Natural killer cell (primary cell): ENCODE data around the gene RBM20. TPM values are rescaled to one million over a fixed set of nuclear protein-coding genes. Genes with fewer than 3 reads are reported as not detected.
"Not testable (repeated sequence)": the region's sequence is repeated elsewhere in the genome, so short reads cannot be mapped to it uniquely, and the experiment has no call there.

ENCODE experiments used
- ATAC-seq, 3 donors: fragments of 150-1000 bp in 2 of 3; fragments of 200-7000 bp in 1 of 3; cut with Tn5 transposase; 1 replicate in 1 of 3; 2 replicates in 2 of 3; pipeline ENCODE4 v1.10.0; 2021; ENCODE audit warnings: mild to moderate bottlenecking in 2 of 3, moderate library complexity in 2 of 3
- DNase-seq, 2 donors: peaks; one replicate each; pipeline versions ENCODE4 v3.0.0 to v3.0.0-alpha.2; 2013 to 2021; ENCODE audit warnings: mixed read lengths in 1 of 2
- H3K27ac ChIP-seq: one replicate; pipeline ENCODE4 v1.5.1; 2013; ENCODE audit warnings: mild to moderate bottlenecking, low read length
- H3K27me3 ChIP-seq: one replicate; pipeline ENCODE4 v1.6.1; 2013; ENCODE audit warnings: low read length; ENCODE audit not compliant: control insufficient read depth, insufficient read depth
- H3K36me3 ChIP-seq: one replicate; pipeline ENCODE4 v1.6.1; 2013; ENCODE audit warnings: low read length; ENCODE audit not compliant: control insufficient read depth, insufficient read depth
- H3K4me1 ChIP-seq: one replicate; pipeline ENCODE4 v1.6.1; 2013; ENCODE audit warnings: low read length; ENCODE audit not compliant: control insufficient read depth, insufficient read depth
- H3K4me3 ChIP-seq: one replicate; pipeline ENCODE4 v1.5.1; 2013; ENCODE audit warnings: low read length
- H3K9me3 ChIP-seq: one replicate; pipeline ENCODE4 v1.6.1; 2013; ENCODE audit warnings: low read length; ENCODE audit not compliant: control insufficient read depth, insufficient read depth
- H3K27ac Mint-ChIP-seq, 2 donors: one replicate each; pipeline ENCODE4 v1.8.0; 2022; ENCODE audit warnings: mild to moderate bottlenecking in 2 of 2, mixed read lengths in 2 of 2, moderate library complexity in 1 of 2
- H3K27me3 Mint-ChIP-seq, 2 donors: one replicate each; pipeline ENCODE4 v1.8.0; 2022; ENCODE audit warnings: low read depth in 2 of 2, mixed read lengths in 2 of 2
- H3K36me3 Mint-ChIP-seq: one replicate; pipeline ENCODE4 v1.8.0; 2022; ENCODE audit warnings: mixed read lengths
- H3K4me1 Mint-ChIP-seq, 2 donors: one replicate each; pipeline ENCODE4 v1.8.0; 2022; ENCODE audit warnings: mixed read lengths in 2 of 2
- H3K4me3 Mint-ChIP-seq: one replicate; pipeline ENCODE4 v1.8.0; 2022; ENCODE audit warnings: mild to moderate bottlenecking, moderate library complexity, mixed read lengths
- H3K9me3 Mint-ChIP-seq, 2 donors: one replicate each; pipeline ENCODE4 v1.8.0; 2022; ENCODE audit warnings: mixed read lengths in 2 of 2
- WGBS: methylation state at CpG from one replicate; pipeline ENCODE4 v1.1.7; 2013; ENCODE audit warnings: missing lambda C conversion rate; ENCODE audit not compliant: insufficient coverage; 5-methylcytosine and 5-hydroxymethylcytosine counted together
- intact Hi-C: fragments of 100-400 bp; cut with micrococcal nuclease; formaldehyde crosslinking; loops from one replicate; pipeline ENCODE4 v1.14.2; 2022
- total RNA-seq, 4 donors: library from RNA; stranded (reverse); fragments of 120-200 nt in 1 of 4; gene quantifications; one replicate each; pipeline versions ENCODE4 v1.2.3 to v1.2.4, GENCODE V29; 2013 to 2022
- TF ChIP-seq, protein P1 (sequence below): fragments of 200-600 bp; IDR thresholded peaks from one replicate; pipeline ENCODE4 v1.8.0; 2022; ENCODE audit warnings: antibody characterized with exemption

The RBM20 gene
- total RNA-seq, 3 donors from 2014 or later (not counting 1 experiment from before 2014, with no cell fraction given): 0.35 TPM; not detected in 2

DNA sequence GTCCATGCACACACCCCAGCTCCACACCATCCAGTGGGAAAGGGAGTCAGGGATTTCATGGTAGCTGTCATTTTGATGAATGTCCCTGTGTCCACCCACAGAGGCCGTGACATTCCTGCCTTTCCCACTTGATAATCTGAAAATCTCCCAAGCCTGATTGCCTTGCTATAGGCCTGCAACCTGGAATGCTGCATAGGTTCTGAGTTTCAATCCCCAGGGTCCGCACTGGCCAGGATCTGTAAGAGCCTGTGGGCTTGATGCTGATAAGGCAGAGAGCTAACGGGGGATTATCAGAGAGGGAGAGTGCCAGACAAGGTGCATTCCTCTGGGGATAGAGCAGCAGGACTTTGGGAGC lies 57.5 kb downstream of the RBM20 start:
- H3K4me1 ChIP-seq: no peaks in the 10 kb centered on the region

DNA sequence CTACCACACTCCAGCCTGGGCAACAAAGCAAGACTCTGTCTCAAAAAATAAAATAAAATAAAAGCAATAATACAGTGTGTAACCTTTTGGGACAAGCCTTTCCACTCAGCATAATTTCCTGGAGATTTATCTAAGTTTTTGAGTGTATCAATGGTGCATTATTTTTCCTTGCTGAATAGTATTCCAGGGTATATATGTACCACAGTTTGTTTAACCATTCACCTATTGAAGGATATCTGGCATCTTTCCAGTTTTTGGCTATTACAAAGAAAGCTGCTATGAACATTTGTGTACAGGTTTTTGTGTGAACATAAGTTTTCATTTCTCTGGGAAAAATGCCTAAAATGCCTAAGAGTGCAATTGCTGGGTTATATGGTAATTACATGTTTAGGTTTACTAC lies 59.9 kb downstream of the RBM20 start:
- Mint-ChIP-seq H3K4me3 (no peak overlapping the region), H3K4me1 (no peaks in the 10 kb centered on the region)

More for the DNA sequence above, 57.5 kb downstream of the RBM20 start:
- no peak overlapping the region for H3K4me3 ChIP-seq
- no peaks in the 10 kb centered on the region for H3K27me3 ChIP-seq
- no peaks in the 10 kb centered on the region for H3K36me3 ChIP-seq
- no peak for ATAC-seq
- intact Hi-C loops: no loop called here
- no peak overlapping the region for H3K27ac ChIP-seq
- Mint-ChIP-seq H3K36me3 (no peaks in the 10 kb centered on the region), H3K9me3 (no peaks in the 10 kb centered on the region), H3K27me3 (peaks cover 3% of the 10 kb centered on the region in 2 donors), H3K4me3 (no peak overlapping the region), H3K27ac (no peak overlapping the region), H3K4me1 (no peaks in the 10 kb centered on the region)
- DNase-seq: no peak
- TF ChIP-seq, protein P1, sequence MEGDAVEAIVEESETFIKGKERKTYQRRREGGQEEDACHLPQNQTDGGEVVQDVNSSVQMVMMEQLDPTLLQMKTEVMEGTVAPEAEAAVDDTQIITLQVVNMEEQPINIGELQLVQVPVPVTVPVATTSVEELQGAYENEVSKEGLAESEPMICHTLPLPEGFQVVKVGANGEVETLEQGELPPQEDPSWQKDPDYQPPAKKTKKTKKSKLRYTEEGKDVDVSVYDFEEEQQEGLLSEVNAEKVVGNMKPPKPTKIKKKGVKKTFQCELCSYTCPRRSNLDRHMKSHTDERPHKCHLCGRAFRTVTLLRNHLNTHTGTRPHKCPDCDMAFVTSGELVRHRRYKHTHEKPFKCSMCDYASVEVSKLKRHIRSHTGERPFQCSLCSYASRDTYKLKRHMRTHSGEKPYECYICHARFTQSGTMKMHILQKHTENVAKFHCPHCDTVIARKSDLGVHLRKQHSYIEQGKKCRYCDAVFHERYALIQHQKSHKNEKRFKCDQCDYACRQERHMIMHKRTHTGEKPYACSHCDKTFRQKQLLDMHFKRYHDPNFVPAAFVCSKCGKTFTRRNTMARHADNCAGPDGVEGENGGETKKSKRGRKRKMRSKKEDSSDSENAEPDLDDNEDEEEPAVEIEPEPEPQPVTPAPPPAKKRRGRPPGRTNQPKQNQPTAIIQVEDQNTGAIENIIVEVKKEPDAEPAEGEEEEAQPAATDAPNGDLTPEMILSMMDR: no peak
- no peaks in the 10 kb centered on the region for H3K9me3 ChIP-seq
- 91% methylated on average over 3 of the region's 3 CpGs for WGBS

DNA sequence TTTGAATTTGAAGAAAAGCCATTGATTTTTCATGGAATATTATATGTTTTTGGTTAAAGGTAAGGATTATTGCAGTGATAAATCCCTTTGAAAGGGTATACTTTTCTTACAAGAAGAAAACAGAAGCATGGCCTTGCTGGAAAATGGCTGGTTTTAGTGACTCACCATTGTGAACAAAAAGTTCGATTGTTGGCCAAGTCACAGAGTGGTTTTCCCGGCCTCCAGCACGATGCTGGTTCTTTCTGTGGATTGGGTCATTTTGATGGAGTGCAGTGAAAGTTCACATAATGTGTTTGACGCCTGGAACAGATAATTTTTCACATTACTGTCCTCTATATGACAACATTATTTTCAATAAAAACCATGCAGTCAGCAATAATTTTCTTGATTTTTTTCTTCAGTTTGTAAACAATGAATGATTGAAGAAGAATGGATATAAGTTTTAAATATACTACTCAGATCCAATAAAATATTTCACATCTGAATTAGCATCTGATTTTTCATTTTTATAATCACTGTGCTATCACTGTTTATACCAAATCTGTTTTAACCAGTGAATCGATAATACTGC lies 60.9 kb downstream of the RBM20 start:
- Histone ChIP-seq H3K27ac (no peak overlapping the region), H3K27me3 (no peaks in the 10 kb centered on the region), H3K36me3 (no peaks in the 10 kb centered on the region), H3K4me1 (no peaks in the 10 kb centered on the region), H3K4me3 (no peak overlapping the region), H3K9me3 (no peaks in the 10 kb centered on the region)
- ATAC-seq (no peak), DNase-seq (no peak)
- Mint-ChIP-seq H3K9me3 (no peaks in the 10 kb centered on the region), H3K36me3 (no peaks in the 10 kb centered on the region), H3K27ac (no peak overlapping the region), H3K4me1 (no peaks in the 10 kb centered on the region), H3K4me3 (no peak overlapping the region), H3K27me3 (peaks cover 5 to 15% of the 10 kb centered on the region in 2 donors)
- 93% methylated on average over 3 of the region's 5 CpGs for WGBS
- intact Hi-C loops: no loop called here
- TF ChIP-seq, protein P1: no peak

More for the DNA sequence above, 59.9 kb downstream of the RBM20 start:
- DNase-seq (no peak), ATAC-seq (no peak)
- Histone ChIP-seq H3K4me3 (no peak overlapping the region), H3K27ac (no peak overlapping the region), H3K27me3 (no peaks in the 10 kb centered on the region), H3K4me1 (no peaks in the 10 kb centered on the region), H3K9me3 (no peaks in the 10 kb centered on the region), H3K36me3 (no peaks in the 10 kb centered on the region)
- intact Hi-C loops: no loop called here
- no peaks in the 10 kb centered on the region for H3K9me3 Mint-ChIP-seq
- TF ChIP-seq, protein P1: no peak
- H3K27ac Mint-ChIP-seq: no peak overlapping the region
- no peaks in the 10 kb centered on the region for H3K36me3 Mint-ChIP-seq
- H3K27me3 Mint-ChIP-seq: peaks cover 4 to 12% of the 10 kb centered on the region in 2 donors

DNA sequence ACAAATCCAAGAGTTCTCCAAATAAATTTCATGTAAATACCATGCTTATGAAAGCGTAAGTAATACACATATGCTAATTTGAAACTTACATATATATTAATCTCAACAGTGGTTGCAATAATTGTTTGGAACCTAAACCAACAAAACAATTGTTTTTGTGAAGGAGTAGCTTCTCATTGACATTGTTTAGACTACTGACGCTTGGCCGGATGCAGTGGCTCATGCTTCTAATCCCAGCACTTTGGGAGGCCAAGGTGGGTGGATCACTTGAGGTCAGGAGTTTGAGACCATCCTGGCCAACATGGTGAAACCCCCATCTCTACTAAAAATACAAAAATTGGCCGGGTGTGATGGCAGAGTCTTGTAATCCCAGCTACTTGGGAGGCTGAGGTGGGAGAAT lies 61.5 kb downstream of the RBM20 start:
- H3K4me1 Mint-ChIP-seq, H3K27ac ChIP-seq, H3K36me3 ChIP-seq, H3K9me3 Mint-ChIP-seq, H3K27ac Mint-ChIP-seq, H3K36me3 Mint-ChIP-seq, H3K4me3 Mint-ChIP-seq, H3K4me1 ChIP-seq, H3K4me3 ChIP-seq, H3K9me3 ChIP-seq, ATAC-seq, intact Hi-C loops, DNase-seq, H3K27me3 ChIP-seq: not testable (repeated sequence)
- H3K27me3 Mint-ChIP-seq: peaks cover 5 to 21% of the 10 kb centered on the region in 2 donors
- WGBS: 92% methylated on average over 2 of the region's 4 CpGs
